NCI-H146 treated with DMSO at 0.1 percent for 48 hours (cell line): Measurements from ENCODE around the gene SMIM35.

Experiments
- DNase-seq: peaks from one replicate; lab custom pipeline; 2025; ENCODE audit not compliant: unreplicated experiment; lab: John Stamatoyannopoulos, UW

The SMIM35 gene

GRCh38 chr11:117969160-117969991, 117.4 kb downstream of the SMIM35 start:
- no peak for DNase-seq

- no peak for DNase-seq
Observed at GRCh38 chr11:117966908-117967307, 119.9 kb downstream of the SMIM35 start.

GRCh38 chr11:117962826-117963225, 123.9 kb downstream of the SMIM35 start:
- DNase-seq = no peak

- no peak for DNase-seq
Observed at GRCh38 chr11:117961896-117962295, 124.9 kb downstream of the SMIM35 start.

GRCh38 chr11:117960406-117960805, 126.4 kb downstream of the SMIM35 start:
- DNase-seq = no peak

- DNase-seq = no peak
Observed at GRCh38 chr11:117959438-117960149, 127.2 kb downstream of the SMIM35 start.

GRCh38 chr11:117958949-117959348, 127.8 kb downstream of the SMIM35 start:
- DNase-seq = no peak
